Aorta (tissue), 5 donors: ENCODE measurements around the gene CAMK2A. TPM values are rescaled to one million over a fixed set of nuclear protein-coding genes. Genes with fewer than 3 reads are reported as not detected.
"Not testable (repeated sequence)": the region's sequence is repeated elsewhere in the genome, so short reads cannot be mapped to it uniquely, and the experiment has no call there.

Source experiments
- ATAC-seq: fragments of 200-7000 bp; cut with Tn5 transposase; one replicate; pipeline ENCODE4 v1.9.1; 2022; ENCODE audit warnings: moderate library complexity; ENCODE audit not compliant: low FRiP score
- DNase-seq, 2 donors: peaks; one replicate each; pipeline ENCODE4 v3.0.0-alpha.2; 2020
- H3K27ac ChIP-seq, 2 donors: one replicate each; pipeline ENCODE4 v1.5.1; 2013; ENCODE audit warnings: low read length in 2 of 2, mild to moderate bottlenecking in 2 of 2, moderate library complexity in 2 of 2, control low read depth in 1 of 2, inconsistent platforms in 1 of 2, low read depth in 1 of 2
- H3K27me3 ChIP-seq, 2 donors: one replicate each; pipeline ENCODE4 v1.6.1; 2013; ENCODE audit warnings: control low read depth in 1 of 2, low read length in 1 of 2, mild to moderate bottlenecking in 1 of 2, moderate library complexity in 1 of 2; ENCODE audit not compliant: insufficient read depth in 2 of 2, control insufficient read depth in 1 of 2
- H3K36me3 ChIP-seq, 2 donors: one replicate each; pipeline ENCODE4 v1.6.1; 2013; ENCODE audit warnings: control low read depth in 1 of 2, low read length in 1 of 2, mild to moderate bottlenecking in 1 of 2; ENCODE audit not compliant: insufficient read depth in 2 of 2, control insufficient read depth in 1 of 2
- H3K4me1 ChIP-seq, 2 donors: one replicate each; pipeline ENCODE4 v1.6.1; 2013; ENCODE audit warnings: low read length in 2 of 2, control low read depth in 1 of 2, mild to moderate bottlenecking in 1 of 2, moderate library complexity in 1 of 2; ENCODE audit not compliant: insufficient read depth in 2 of 2, control insufficient read depth in 1 of 2
- H3K4me3 ChIP-seq, 2 donors: one replicate each; pipeline ENCODE4 v1.5.1; 2013; ENCODE audit warnings: low read length in 2 of 2, control low read depth in 1 of 2, mild to moderate bottlenecking in 1 of 2
- H3K9me3 ChIP-seq: one replicate; pipeline ENCODE4 v1.6.1; 2013; ENCODE audit warnings: mild to moderate bottlenecking, low read length; ENCODE audit not compliant: control insufficient read depth
- WGBS, 2 donors: extraction: QIAGEN DNeasy Blood & Tissue Kit; methylation state at CpG; one replicate each; pipeline ENCODE4 v1.1.7; 2013; 5-methylcytosine and 5-hydroxymethylcytosine counted together
- intact Hi-C, 2 donors: fragments of 100-400 bp; cut with DNase I; formaldehyde crosslinking; loops; one replicate each; pipeline versions ENCODE4 v1.14.2 to v1.15.0; 2022
- polyA plus RNA-seq, 2 donors: library from polyadenylated mRNA; stranded (reverse); fragments of 200-250 nt; gene quantifications; one replicate each; pipeline ENCODE4 v1.2.3, GENCODE V29; 2013
- total RNA-seq, 2 donors: library from RNA; stranded (reverse); fragmentation: NEBNext Ultra II Directional; extraction: Animal tissue kit (Norgen Biotek cat#: 25700); gene quantifications; one replicate each; pipeline ENCODE4 v1.2.1, GENCODE V29; 2021
- donor health status: healthy with polysubstance abuse.
- donor health status: Bipolar disorder and iron deficiency.
- donor health status: DM: no; HTN: no; CAD: no.
- donor health status: DM: no; HTN: no; CAD: no.
- donor health status: DM: yes; HTN: yes; CAD: no.

CAMK2A gene
- total and polyA plus RNA-seq, 4 donors, result 0.13 to 0.36 (median 0.15) TPM; not detected in 1

DNA sequence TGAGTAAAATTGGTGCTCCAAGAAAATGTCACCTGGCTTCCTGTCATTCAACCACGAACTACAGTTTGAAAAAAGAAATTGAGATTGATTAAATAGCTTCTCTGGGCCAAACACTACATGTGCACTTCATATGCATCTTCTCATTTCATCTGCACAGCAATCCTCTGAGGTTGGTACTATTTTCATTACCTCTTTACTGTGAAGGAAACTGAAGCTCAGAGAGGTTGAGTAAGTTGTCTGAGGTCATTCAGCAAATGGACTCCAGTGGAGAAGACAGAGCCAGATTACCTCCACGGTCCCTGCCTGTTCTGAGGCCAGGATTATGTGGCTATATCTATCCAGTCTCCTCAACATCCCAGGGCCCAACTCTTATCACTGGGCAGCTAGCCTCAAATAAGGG is 53.3 kb downstream of the CAMK2A start:
- H3K4me3 ChIP-seq, result no peak overlapping the region
- intact Hi-C loops, result no loop called here
- DNase-seq, result no peak
- 83 to 88% methylated on average over 2 of the region's 2 CpGs for WGBS, 2 donors
- H3K36me3 ChIP-seq, result no peaks in the 10 kb centered on the region
- H3K9me3 ChIP-seq, result no peaks in the 10 kb centered on the region
- ATAC-seq, result no peak
- H3K27me3 ChIP-seq, result no peaks in the 10 kb centered on the region
- H3K4me1 ChIP-seq, result no peaks in the 10 kb centered on the region
- H3K27ac ChIP-seq, result no peak overlapping the region

DNA sequence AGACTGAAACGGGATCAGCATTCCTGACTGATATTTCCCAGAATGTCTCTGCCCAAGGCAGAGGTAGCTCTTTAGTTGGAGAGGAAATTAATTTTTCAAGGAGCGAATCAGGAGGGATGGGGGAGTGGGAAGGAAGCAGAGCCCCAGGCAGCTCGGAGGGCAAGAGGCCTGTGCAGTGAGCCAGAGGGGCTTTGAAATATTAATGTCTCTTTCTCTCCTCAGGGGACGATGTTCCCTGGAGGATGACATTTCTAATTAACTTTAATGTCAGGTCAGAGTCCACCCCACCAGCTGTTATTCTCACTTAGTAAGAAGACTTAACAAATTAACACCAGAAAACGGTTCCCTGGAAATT is 54.1 kb downstream of the CAMK2A start:
- Histone ChIP-seq H3K4me1 (no peaks in the 10 kb centered on the region), H3K36me3 (no peaks in the 10 kb centered on the region), H3K4me3 (no peak overlapping the region), H3K27ac (no peak overlapping the region), H3K9me3 (no peaks in the 10 kb centered on the region), H3K27me3 (no peaks in the 10 kb centered on the region)
- intact Hi-C loops, result no loop called here
- no peak for DNase-seq
- no peak for ATAC-seq
- WGBS, 2 donors, result 89 to 91% methylated on average over 5 of the region's 5 CpGs

DNA sequence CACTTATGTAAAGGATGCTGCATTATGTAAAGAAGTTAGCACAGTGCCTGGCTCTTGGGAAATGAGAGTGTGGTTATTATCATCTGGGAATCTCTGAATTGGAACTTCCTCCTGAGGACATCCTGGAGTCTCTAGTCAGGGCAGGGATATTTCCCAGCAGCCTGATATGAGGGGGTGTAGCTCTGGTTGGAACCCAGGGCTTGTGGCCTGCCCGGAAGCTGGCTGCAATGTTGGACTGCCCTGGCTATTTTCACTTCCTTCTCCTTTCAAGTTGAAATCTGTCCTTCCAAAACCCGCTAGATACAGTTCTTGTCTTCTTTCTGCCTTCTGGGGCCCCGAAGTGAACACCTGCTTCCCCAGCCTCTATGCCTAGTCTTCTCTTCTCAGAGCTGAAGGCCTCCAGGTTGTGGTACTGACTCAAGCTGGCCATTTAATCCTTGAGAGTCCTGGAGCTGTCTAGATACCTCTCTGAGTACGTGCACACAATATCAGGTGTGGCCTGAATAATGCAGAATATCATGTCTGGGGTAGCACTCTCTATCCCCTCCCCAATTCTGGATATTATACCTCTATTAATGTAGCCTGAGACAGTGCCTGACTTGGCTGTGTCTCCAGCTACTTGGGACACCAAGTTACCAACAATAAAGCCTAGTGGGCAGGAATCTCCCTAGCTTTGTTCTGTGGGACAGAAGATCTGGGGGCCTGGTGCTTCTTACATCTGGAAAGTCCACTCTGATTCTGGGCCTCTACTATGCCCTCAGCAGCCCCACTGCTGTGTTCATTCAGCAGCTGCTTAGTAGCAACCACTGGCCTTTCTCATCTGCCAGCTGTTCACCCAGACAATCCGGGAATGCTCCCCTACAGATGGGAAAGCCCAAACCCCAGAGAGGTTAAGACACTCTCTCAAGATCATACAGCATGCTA is 54.7 kb downstream of the CAMK2A start:
- Histone ChIP-seq H3K9me3 (no peaks in the 10 kb centered on the region), H3K4me3 (no peak overlapping the region), H3K4me1 (no peaks in the 10 kb centered on the region), H3K36me3 (no peaks in the 10 kb centered on the region), H3K27ac (no peak overlapping the region), H3K27me3 (no peaks in the 10 kb centered on the region)
- 90 to 92% methylated on average over 5 of the region's 5 CpGs for WGBS, 2 donors
- intact Hi-C loops, result no loop called here
- ATAC-seq (no peak), DNase-seq (no peak)

DNA sequence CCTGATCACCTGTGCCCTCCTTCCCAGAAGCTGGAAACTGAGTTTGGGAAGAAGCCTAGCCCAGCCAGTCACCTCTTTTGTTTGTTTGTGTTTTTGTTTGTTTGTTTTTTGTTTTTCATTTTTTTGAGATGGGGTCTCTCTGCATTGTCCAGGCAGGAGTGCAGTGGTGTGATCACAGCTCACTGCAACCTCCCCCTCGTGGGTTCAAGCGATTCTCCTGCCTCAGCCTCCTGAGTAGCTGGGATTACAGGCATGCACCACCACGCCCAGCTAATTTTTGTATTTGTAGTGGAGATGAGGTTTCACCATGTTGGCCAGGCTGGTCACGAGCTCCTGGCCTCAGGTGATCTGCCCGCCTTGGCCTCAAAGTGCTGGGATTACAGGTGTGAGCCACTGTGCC is 55.9 kb downstream of the CAMK2A start:
- ATAC-seq, DNase-seq, H3K27ac ChIP-seq, H3K4me3 ChIP-seq, H3K27me3 ChIP-seq, intact Hi-C loops, H3K9me3 ChIP-seq, H3K36me3 ChIP-seq, H3K4me1 ChIP-seq: not testable (repeated sequence)
- 93 to 98% methylated on average over 5 of the region's 5 CpGs for WGBS, 2 donors

DNA sequence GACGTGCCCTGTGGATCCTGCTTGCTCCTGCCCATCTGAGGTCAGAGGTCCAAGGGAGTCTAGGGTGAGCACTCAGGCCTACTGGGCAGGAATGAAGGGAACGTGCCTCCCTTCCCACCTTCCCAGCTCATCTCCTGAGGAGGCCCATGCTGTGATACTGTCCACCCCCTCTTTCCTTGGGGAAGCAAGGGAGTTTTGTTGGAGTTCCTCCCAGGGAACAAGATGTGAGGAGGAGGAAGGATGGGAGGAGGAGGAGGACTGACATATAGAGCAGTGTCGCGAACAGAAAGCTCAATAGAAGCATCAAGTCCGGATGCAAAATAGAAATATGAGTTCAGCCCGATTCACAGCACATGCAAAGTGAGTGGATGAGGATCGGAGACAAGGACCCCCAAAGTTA is 58.7 kb downstream of the CAMK2A start:
- 88 to 90% methylated on average over 7 of the region's 7 CpGs for WGBS, 2 donors
- intact Hi-C loops, result no loop called here
- ATAC-seq, result no peak

DNA sequence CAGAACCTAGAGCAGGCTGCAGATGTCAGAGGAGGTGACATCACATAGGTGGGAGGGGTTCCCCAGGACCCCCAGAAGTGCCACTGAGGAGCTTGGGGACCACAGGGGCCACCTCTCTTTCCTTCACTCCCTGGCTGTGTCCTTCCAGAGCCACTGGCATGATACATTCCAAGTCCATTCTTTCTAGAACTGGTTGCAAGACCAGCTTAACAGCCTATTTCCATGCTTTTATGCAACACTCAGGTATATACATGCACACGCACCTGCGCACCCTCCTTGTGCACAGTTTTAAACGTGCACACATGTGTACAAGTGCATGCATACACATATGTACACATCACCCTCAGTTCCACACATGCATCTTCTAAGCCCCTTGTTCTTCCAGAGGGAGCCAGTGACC is 60.0 kb downstream of the CAMK2A start:
- no peak overlapping the region for H3K4me3 ChIP-seq
- no peaks in the 10 kb centered on the region for H3K36me3 ChIP-seq
- DNase-seq (no peak), ATAC-seq (no peak)
- no peak overlapping the region for H3K27ac ChIP-seq
- 75 to 83% methylated on average over 3 of the region's 3 CpGs for WGBS, 2 donors
- no peaks in the 10 kb centered on the region for H3K27me3 ChIP-seq
- intact Hi-C loops, result no loop called here
- no peaks in the 10 kb centered on the region for H3K9me3 ChIP-seq
- H3K4me1 ChIP-seq, result no peaks in the 10 kb centered on the region

More for the DNA sequence above, 58.7 kb downstream of the CAMK2A start:
- no peak overlapping the region for H3K4me3 ChIP-seq
- H3K27ac ChIP-seq, result no peak overlapping the region
- H3K36me3 ChIP-seq, result no peaks in the 10 kb centered on the region
- H3K4me1 ChIP-seq, result no peaks in the 10 kb centered on the region
- no peaks in the 10 kb centered on the region for H3K9me3 ChIP-seq
- no peaks in the 10 kb centered on the region for H3K27me3 ChIP-seq
- DNase-seq, result no peak

DNA sequence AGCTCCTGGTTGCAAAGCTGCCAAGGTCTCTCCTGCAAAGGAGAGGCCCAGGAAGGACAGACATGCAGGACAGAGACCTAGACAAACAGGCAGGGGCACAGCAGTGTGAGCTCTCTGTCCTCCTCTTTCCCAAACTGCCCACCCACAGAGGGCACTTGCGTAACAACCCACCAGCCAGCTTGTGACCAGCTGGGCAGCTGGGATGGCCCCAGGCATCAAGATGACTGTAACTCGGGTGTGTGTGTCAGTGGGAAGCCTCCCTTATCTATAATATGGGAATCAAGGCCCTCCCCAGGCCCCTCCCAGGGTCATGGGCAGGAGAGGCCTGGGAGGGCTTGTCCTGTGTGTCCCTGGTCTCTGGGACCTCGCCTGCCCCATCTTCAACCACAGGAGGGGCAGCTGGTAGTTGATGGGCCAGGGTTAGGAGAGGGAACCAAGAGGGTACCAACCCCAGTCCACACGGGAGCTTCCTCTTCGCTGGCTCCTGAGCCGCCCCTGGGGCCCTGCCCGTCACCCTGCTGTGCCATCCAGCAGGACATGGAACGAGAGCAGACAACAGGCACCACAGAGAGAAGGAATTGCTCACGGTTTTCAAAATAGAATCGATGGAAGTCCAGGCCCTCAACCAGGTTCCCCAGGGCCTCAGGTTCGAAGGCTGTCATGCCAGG is 61.8 kb downstream of the CAMK2A start:
- DNase-seq (no peak), ATAC-seq (no peak)
- no peak overlapping the region for H3K27ac ChIP-seq
- H3K9me3 ChIP-seq, result no peaks in the 10 kb centered on the region
- no peak overlapping the region for H3K4me3 ChIP-seq
- H3K27me3 ChIP-seq, result no peaks in the 10 kb centered on the region
- WGBS, 2 donors, result 84 to 87% methylated on average over 11 of the region's 11 CpGs
- intact Hi-C loops, result no loop called here
- no peaks in the 10 kb centered on the region for H3K4me1 ChIP-seq
- H3K36me3 ChIP-seq, result no peaks in the 10 kb centered on the region

DNA sequence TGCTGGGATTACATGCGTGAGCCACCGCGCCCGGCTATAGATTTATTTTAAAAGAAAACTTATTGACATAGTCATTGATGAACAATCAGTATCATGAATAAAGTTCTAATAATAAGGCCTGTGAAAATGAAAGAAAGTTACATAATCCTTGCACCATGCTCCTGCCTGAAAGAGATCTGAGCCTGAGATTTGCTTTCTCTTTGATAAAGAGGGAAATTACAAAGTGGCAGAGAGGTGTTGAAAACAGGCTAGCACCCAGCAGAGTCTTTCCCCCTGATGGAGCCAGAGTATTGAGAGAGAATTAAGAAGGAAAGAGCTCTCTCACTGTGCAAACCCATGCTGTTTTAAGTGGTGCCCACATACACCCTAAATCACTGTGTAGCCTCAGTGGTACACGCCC is 62.5 kb downstream of the CAMK2A start:
- H3K27ac ChIP-seq, result no peak overlapping the region
- H3K4me1 ChIP-seq, result no peaks in the 10 kb centered on the region
- no peak for ATAC-seq
- intact Hi-C loops, result no loop called here
- no peak overlapping the region for H3K4me3 ChIP-seq
- H3K36me3 ChIP-seq, result no peaks in the 10 kb centered on the region
- H3K9me3 ChIP-seq, result no peaks in the 10 kb centered on the region
- WGBS, 2 donors, result 95 to 97% methylated on average over 5 of the region's 5 CpGs
- H3K27me3 ChIP-seq, result no peaks in the 10 kb centered on the region
- no peak for DNase-seq
